Measurements from ENCODE around the gene USP17L11. TPM values are rescaled to one million over a fixed set of nuclear protein-coding genes. Genes with fewer than 3 reads are reported as not detected.
"Not testable (repeated sequence)": the region's sequence is repeated elsewhere in the genome, so short reads cannot be mapped to it uniquely, and the experiment has no call there.

Gene USP17L11
- total RNA-seq, 2 donors from 2014 or later: not detected

DNA sequence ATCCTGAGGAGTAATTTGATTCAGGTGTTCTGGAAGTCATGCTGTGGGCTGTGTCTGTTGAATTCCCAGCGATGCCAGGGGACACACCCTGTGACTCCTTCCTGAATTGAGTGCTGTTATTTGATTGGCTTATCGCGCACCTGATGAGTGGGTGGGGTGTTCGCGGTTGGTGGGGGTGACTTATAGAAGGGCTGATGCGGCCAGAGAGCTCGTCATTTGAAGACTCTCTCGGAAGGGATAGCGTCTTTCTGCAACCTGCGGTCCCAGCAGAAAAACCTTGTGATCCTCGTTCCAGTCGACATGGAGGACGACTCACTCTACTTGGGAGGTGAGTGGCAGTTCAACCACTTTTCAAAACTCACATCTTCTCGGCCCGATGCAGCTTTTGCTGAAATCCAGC, 42.6 kb downstream of the USP17L11 start, which contains the start of gene USP17L20:
Gene USP17L20 (plus strand): TSS at position 301 of the 400 bp plus-strand sequence. CDS start 0 bp downstream, at position 301.
- H3K36me3 ChIP-seq (ENCODE audit: control insufficient read depth, insufficient read depth, low read length); H3K27me3 Mint-ChIP-seq (ENCODE audit: insufficient read depth); H3K4me3 Mint-ChIP-seq; H3K9me3 ChIP-seq (ENCODE audit: control insufficient read depth, low read length); H3K27ac Mint-ChIP-seq; H3K9me3 Mint-ChIP-seq; H3K4me3 ChIP-seq (ENCODE audit: low read length); DNase-seq; H3K4me1 ChIP-seq (ENCODE audit: control insufficient read depth, insufficient read depth, low read length); H3K36me3 Mint-ChIP-seq (ENCODE audit: low read depth); H3K27ac ChIP-seq (ENCODE audit: low read depth, low read length); H3K4me1 Mint-ChIP-seq; H3K9ac ChIP-seq (ENCODE audit: extremely low read depth, low read length, poor library complexity, severe bottlenecking); H3K27me3 ChIP-seq (ENCODE audit: control insufficient read depth, insufficient read depth, low read length, poor library complexity, severe bottlenecking): not testable (repeated sequence)
- no CpG with 5 or more reads among the region's 15 CpGs for WGBS, 2 experiments (ENCODE audit: insufficient coverage in 1 of 2, insufficient read length in 1 of 2)

DNA sequence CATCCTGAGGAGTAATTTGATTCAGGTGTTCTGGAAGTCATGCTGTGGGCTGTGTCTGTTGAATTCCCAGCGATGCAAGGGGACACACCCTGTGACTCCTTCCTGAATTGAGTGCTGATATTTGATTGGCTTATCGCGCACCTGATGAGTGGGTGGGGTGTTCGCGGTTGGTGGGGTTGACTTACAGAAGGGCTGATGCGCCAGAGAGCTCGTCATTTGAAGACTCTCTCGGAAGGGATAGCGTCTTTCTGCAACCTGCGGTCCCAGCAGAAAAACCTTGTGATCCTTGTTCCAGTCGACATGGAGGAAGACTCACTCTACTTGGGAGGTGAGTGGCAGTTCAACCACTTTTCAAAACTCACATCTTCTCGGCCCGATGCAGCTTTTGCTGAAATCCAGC, 47.4 kb downstream of the USP17L11 start, which contains the start of gene USP17L21:
Gene USP17L21 (plus strand): TSS at position 301 of the 400 bp plus-strand sequence. CDS start 0 bp downstream, at position 301.
- not testable (repeated sequence) for H3K9me3 Mint-ChIP-seq; H3K4me1 ChIP-seq (ENCODE audit: control insufficient read depth, insufficient read depth, low read length); H3K27ac Mint-ChIP-seq; H3K9me3 ChIP-seq (ENCODE audit: control insufficient read depth, low read length); H3K36me3 Mint-ChIP-seq (ENCODE audit: low read depth); H3K27ac ChIP-seq (ENCODE audit: low read depth, low read length); DNase-seq; H3K36me3 ChIP-seq (ENCODE audit: control insufficient read depth, insufficient read depth, low read length); H3K27me3 Mint-ChIP-seq (ENCODE audit: insufficient read depth); H3K4me3 Mint-ChIP-seq; H3K4me1 Mint-ChIP-seq; H3K4me3 ChIP-seq (ENCODE audit: low read length); H3K9ac ChIP-seq (ENCODE audit: extremely low read depth, low read length, poor library complexity, severe bottlenecking); H3K27me3 ChIP-seq (ENCODE audit: control insufficient read depth, insufficient read depth, low read length, poor library complexity, severe bottlenecking)
- no CpG with 5 or more reads among the region's 13 CpGs for WGBS, 2 experiments (ENCODE audit: insufficient coverage in 1 of 2, insufficient read length in 1 of 2)

Other genes with a start within 250 kb of the USP17L11 start
- gene FAM90A26, start 45.0 kb upstream of the USP17L11 start, total RNA-seq: not detected
- not detected for gene USP17L10, start 4.7 kb upstream of the USP17L11 start, total RNA-seq
- not detected for gene USP17L12, start 4.7 kb downstream of the USP17L11 start, total RNA-seq
- not detected for gene USP17L13, start 9.5 kb downstream of the USP17L11 start, total RNA-seq
- not detected for gene USP17L15, start 19.0 kb downstream of the USP17L11 start, total RNA-seq
- not detected for gene USP17L17, start 28.5 kb downstream of the USP17L11 start, total RNA-seq
- not detected for gene USP17L18, start 33.2 kb downstream of the USP17L11 start, total RNA-seq
- not detected for gene USP17L19, start 38.0 kb downstream of the USP17L11 start, total RNA-seq
- gene USP17L20, start 42.7 kb downstream of the USP17L11 start, total RNA-seq: not detected
- not detected for gene USP17L21, start 47.5 kb downstream of the USP17L11 start, total RNA-seq
- not detected for gene USP17L22, start 52.2 kb downstream of the USP17L11 start, total RNA-seq
- gene USP17L24, start 109.8 kb downstream of the USP17L11 start, total RNA-seq: not detected
- not detected for gene USP17L25, start 114.5 kb downstream of the USP17L11 start, total RNA-seq
- not detected for gene USP17L26, start 119.3 kb downstream of the USP17L11 start, total RNA-seq
- gene USP17L5, start 124.0 kb downstream of the USP17L11 start, total RNA-seq: not detected
- not detected for gene USP17L27, start 128.7 kb downstream of the USP17L11 start, total RNA-seq
- gene USP17L28, start 133.5 kb downstream of the USP17L11 start, total RNA-seq: not detected
- not detected for gene USP17L29, start 138.2 kb downstream of the USP17L11 start, total RNA-seq
- gene USP17L30, start 147.7 kb downstream of the USP17L11 start, total RNA-seq: not detected
- not detected for gene DEFB131A, start 229.0 kb downstream of the USP17L11 start, total RNA-seq

Data from endodermal cell (in vitro differentiated cells).